ENCODE results near the gene HOXB7. TPM values are rescaled to one million over a fixed set of nuclear protein-coding genes. Genes with fewer than 3 reads are reported as not detected.

The HOXB7 gene
- total and polyA plus RNA-seq, 4 donors: 0.08 to 0.31 (median 0.27) TPM

- TF ChIP-seq CTCF (IDR thresholded peaks at IDR 0.05; ENCODE audit: low read depth, low read length, missing input control) (no peak), HNF4G (IDR thresholded peaks at IDR 0.05) (no peak), RXRA (IDR thresholded peaks at IDR 0.05) (no peak), ZBTB33 (IDR thresholded peaks at IDR 0.05) (no peak), YY1 (IDR thresholded peaks at IDR 0.05) (no peak), MAX (IDR thresholded peaks at IDR 0.05) (no peak), SP1 (IDR thresholded peaks at IDR 0.05) (no peak), EGR1 (IDR thresholded peaks at IDR 0.05; ENCODE audit: low read depth in 2 of 2) (no peak), RAD21 (IDR thresholded peaks at IDR 0.05) (no peak), JUND (IDR thresholded peaks at IDR 0.05) (no peak), FOXA1 (IDR thresholded peaks at IDR 0.05) (no peak), HNF4A (conservative IDR thresholded peaks at IDR 0.05) (no peak), FOXA2 (IDR thresholded peaks at IDR 0.05) (no peak)
- TF ChIP-seq, protein P1, sequence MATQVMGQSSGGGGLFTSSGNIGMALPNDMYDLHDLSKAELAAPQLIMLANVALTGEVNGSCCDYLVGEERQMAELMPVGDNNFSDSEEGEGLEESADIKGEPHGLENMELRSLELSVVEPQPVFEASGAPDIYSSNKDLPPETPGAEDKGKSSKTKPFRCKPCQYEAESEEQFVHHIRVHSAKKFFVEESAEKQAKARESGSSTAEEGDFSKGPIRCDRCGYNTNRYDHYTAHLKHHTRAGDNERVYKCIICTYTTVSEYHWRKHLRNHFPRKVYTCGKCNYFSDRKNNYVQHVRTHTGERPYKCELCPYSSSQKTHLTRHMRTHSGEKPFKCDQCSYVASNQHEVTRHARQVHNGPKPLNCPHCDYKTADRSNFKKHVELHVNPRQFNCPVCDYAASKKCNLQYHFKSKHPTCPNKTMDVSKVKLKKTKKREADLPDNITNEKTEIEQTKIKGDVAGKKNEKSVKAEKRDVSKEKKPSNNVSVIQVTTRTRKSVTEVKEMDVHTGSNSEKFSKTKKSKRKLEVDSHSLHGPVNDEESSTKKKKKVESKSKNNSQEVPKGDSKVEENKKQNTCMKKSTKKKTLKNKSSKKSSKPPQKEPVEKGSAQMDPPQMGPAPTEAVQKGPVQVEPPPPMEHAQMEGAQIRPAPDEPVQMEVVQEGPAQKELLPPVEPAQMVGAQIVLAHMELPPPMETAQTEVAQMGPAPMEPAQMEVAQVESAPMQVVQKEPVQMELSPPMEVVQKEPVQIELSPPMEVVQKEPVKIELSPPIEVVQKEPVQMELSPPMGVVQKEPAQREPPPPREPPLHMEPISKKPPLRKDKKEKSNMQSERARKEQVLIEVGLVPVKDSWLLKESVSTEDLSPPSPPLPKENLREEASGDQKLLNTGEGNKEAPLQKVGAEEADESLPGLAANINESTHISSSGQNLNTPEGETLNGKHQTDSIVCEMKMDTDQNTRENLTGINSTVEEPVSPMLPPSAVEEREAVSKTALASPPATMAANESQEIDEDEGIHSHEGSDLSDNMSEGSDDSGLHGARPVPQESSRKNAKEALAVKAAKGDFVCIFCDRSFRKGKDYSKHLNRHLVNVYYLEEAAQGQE (IDR thresholded peaks at IDR 0.05): no peak
- TF ChIP-seq, protein P2, sequence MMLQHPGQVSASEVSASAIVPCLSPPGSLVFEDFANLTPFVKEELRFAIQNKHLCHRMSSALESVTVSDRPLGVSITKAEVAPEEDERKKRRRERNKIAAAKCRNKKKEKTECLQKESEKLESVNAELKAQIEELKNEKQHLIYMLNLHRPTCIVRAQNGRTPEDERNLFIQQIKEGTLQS (IDR thresholded peaks at IDR 0.05): no peak
- H3K9ac ChIP-seq (ENCODE audit: low read depth in 1 of 2, low read length in 2 of 2): no peak overlapping the region
- H3K4me3 ChIP-seq (ENCODE audit: low read depth in 1 of 3, low read length in 3 of 3): no peak overlapping the region
- 30% methylated on average over 4 of the region's 4 CpGs for WGBS
- no peaks in the 10 kb centered on the region for H3K36me3 ChIP-seq (ENCODE audit: control insufficient read depth in 4 of 4, insufficient read depth in 3 of 4, low read depth in 1 of 4, low read length in 3 of 4)
- DNase-seq (ENCODE audit: low spot score): no peak
- H3K4me1 ChIP-seq (ENCODE audit: control insufficient read depth in 4 of 4, insufficient read depth in 4 of 4, low read length in 3 of 4): peaks cover 0 to 22% (median 4%) of the 10 kb centered on the region in 4 donors
- peaks cover 0 to 46% (median 16%) of the 10 kb centered on the region in 4 donors for H3K27me3 ChIP-seq (ENCODE audit: control insufficient read depth in 4 of 4, insufficient read depth in 4 of 4, low read length in 3 of 4)
- H3K27ac ChIP-seq (ENCODE audit: low read depth in 1 of 2, low read length in 2 of 2): no peak overlapping the region
- no peaks in the 10 kb centered on the region for H3K9me3 ChIP-seq (ENCODE audit: control insufficient read depth in 4 of 4, low read length in 3 of 4)
Measured at GRCh38 chr17:48601207-48601538, 9.6 kb downstream of the HOXB7 start.

Data from liver (tissue), 9 donors.